GM12892 (cell line): Measurements from ENCODE around the gene GRID1.

Experiments used
- POLR2A ChIP-seq: IDR thresholded peaks from 2 replicates; pipeline ENCODE4 v1.6.1; 2011; ENCODE audit warnings: low read depth, low read length, control low read depth
- POLR2AphosphoS5 ChIP-seq: IDR thresholded peaks from 2 replicates; pipeline ENCODE4 v1.6.1; 2011; ENCODE audit warnings: low read depth, low read length, control low read depth

DNA sequence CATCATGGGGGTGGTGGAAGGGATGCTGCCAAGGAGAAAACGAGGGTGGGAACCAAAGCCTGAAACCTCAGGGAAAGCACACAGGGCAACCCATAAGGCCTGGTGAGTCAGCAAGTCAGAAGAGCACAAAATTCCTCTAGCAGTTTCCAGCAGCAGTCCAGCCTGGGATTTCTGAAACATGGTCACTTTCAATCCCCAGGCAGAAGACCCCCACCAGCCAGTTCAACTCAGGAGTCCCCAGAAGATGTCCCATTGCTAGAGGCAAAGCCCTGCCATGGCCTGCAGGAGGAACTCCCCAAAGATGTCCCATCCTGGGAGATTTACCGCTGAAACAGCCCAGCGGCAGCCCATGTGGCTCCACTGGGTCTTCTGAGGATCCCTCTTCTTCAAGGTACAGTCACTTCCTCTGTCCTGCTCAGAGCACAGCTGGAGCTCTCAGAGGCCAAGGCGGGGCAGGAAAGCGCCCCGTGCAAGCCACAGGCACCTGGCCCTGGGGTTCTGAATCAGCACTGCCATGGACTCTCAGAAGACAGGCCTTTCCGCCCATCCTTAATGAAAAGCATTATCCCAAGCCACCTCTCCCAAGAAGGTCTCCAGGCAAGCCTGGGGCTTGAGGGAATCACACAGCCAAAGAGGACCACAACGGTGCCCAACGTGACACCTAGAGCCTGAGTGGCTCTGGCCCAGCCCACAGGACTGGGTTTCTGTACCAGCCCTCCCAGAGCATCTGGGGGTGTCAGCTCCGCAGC lies 196.9 kb downstream of the GRID1 start:
- TF ChIP-seq POLR2A (no peak), POLR2AphosphoS5 (no peak)
